SH-SY5Y (cell line): ENCODE data around the gene DGKK.

ENCODE experiments used
- GATA2 ChIP-seq: IDR thresholded peaks from 2 replicates; pipeline ENCODE4 v1.6.1; 2011; ENCODE audit warnings: mild to moderate bottlenecking, low read depth, low read length
- GATA3 ChIP-seq: IDR thresholded peaks from 2 replicates; pipeline ENCODE4 v1.6.1; 2011; ENCODE audit warnings: low read depth, mild to moderate bottlenecking, low read length, moderate library complexity

- TF ChIP-seq GATA2 (no peak), GATA3 (no peak)
Measured at GRCh38 chrX:50447535-50447934, 23.1 kb downstream of the DGKK start.
